Breast epithelium (tissue), 4 donors: Measurements from ENCODE around the gene PTDSS2. TPM values are rescaled to one million over a fixed set of nuclear protein-coding genes. Genes with fewer than 3 reads are reported as not detected.
A peak's percentile ranks its signal among the peaks of the same experiment; 100 is the strongest.

Experiments used
- DNase-seq, 2 donors: peaks; one replicate each; pipeline ENCODE4 v3.0.0-alpha.2; 2019; ENCODE audit warnings: low spot score in 2 of 2
- H3K27ac ChIP-seq, 2 donors: fragments of 200-600 bp; sonication (generic) in 1 of 2; one replicate each; pipeline ENCODE4 v1.5.1; 2016 to 2019; ENCODE audit warnings: mild to moderate bottlenecking in 1 of 2
- H3K27me3 ChIP-seq, 2 donors: fragments of 200-600 bp; sonication (generic) in 1 of 2; one replicate each; pipeline versions ENCODE4 v1.5.1 to v1.6.0; 2017 to 2019; ENCODE audit warnings: control low read depth in 1 of 2, mild to moderate bottlenecking in 1 of 2
- H3K36me3 ChIP-seq: fragments of 200-600 bp; one replicate; pipeline ENCODE4 v1.5.1; 2019
- H3K4me1 ChIP-seq, 2 donors: fragments of 200-600 bp; sonication (generic); one replicate each; pipeline ENCODE4 v1.5.1; 2016 to 2019; ENCODE audit warnings: control low read depth in 1 of 2
- H3K4me3 ChIP-seq, 3 donors: fragments of 200-600 bp; sonication (generic); 1 replicate in 2 of 3; 2 replicates in 1 of 3; pipeline ENCODE4 v1.5.1; 2016 to 2019; ENCODE audit warnings: mild to moderate bottlenecking in 3 of 3, moderate library complexity in 2 of 3
- H3K9me3 ChIP-seq, 2 donors: fragments of 200-600 bp; sonication (generic) in 1 of 2; one replicate each; pipeline ENCODE4 v1.5.1; 2016 to 2019; ENCODE audit warnings: control low read depth in 1 of 2
- CTCF ChIP-seq, 3 donors: fragments of 450-650 bp; IDR thresholded peaks; one replicate each; pipeline ENCODE4 v1.5.1; 2016 to 2017; ENCODE audit warnings: antibody characterized with exemption in 3 of 3, mild to moderate bottlenecking in 3 of 3, moderate library complexity in 3 of 3
- POLR2A ChIP-seq: fragments of 450-650 bp; IDR thresholded peaks from one replicate; pipeline ENCODE4 v1.6.1; 2016; ENCODE audit warnings: antibody characterized with exemption, mild to moderate bottlenecking, moderate library complexity
- POLR2AphosphoS5 ChIP-seq, 3 donors: sonication (generic); formaldehyde crosslinking; IDR thresholded peaks; one replicate each; pipeline ENCODE4 v1.6.1; 2017; ENCODE audit warnings: antibody characterized with exemption in 3 of 3
- intact Hi-C: fragments of 100-400 bp; cut with DNase I; formaldehyde crosslinking; loops from one replicate; pipeline ENCODE4 v1.15.1; 2023; ENCODE audit warnings: low total_unique reads
- total RNA-seq, 3 donors: library from RNA; depleted of rRNA; stranded (reverse); fragments of >200 nt; gene quantifications; one replicate each; pipeline ENCODE4 v1.1.0, GENCODE V29; 2016

The PTDSS2 gene
- total RNA-seq, 3 donors from 2014 or later: 23.8 to 53.7 (median 33.1) TPM

GRCh38 chr11:530960-531831 lies 81.1 kb downstream of the PTDSS2 start:
- intact Hi-C loops: no loop called here
- Histone ChIP-seq H3K27me3 (no peaks in the 10 kb centered on the region), H3K36me3 (no peaks in the 10 kb centered on the region), H3K4me3 (no peak overlapping the region), H3K27ac (no peak overlapping the region), H3K9me3 (no peaks in the 10 kb centered on the region), H3K4me1 (peaks cover 8 to 18% of the 10 kb centered on the region in 2 donors)
- TF ChIP-seq CTCF (IDR thresholded peaks at IDR 0.05) (no peak), POLR2A (no peak), POLR2AphosphoS5 (IDR thresholded peaks at IDR 0.05) (no peak)
- DNase-seq: no peak

- no peak for TF ChIP-seq POLR2AphosphoS5 (IDR thresholded peaks at IDR 0.05)
- no peak for TF ChIP-seq POLR2A
- no peak for TF ChIP-seq CTCF (IDR thresholded peaks at IDR 0.05)
- no peaks in the 10 kb centered on the region for H3K27me3 ChIP-seq
- H3K4me3 ChIP-seq: no peak overlapping the region
- H3K27ac ChIP-seq: no peak overlapping the region
- H3K4me1 ChIP-seq: peaks cover 8 to 18% of the 10 kb centered on the region in 2 donors
- no peak for DNase-seq
- intact Hi-C loops: no loop called here
- no peaks in the 10 kb centered on the region for H3K9me3 ChIP-seq
- no peaks in the 10 kb centered on the region for H3K36me3 ChIP-seq
Observed at GRCh38 chr11:531919-532526, 81.9 kb downstream of the PTDSS2 start.

DNA sequence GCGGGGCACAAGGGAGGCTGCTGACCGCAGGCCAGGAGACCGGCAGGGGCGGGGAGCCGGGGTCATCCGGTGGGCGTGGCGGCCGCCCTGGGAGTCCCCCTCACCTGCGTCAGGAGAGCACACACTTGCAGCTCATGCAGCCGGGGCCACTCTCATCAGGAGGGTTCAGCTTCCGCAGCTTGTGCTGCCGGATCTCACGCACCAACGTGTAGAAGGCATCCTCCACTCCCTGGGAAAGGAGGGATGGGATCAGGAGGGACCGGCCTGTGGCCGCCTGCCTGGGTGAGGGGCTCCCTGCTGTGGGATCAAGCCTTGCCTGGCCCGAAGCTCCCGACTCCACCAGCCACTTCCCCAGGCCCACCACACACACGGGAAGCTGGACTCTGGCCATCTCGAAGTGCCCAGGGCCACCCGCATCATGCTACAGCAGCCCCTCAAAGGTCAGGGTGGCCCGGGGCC lies 82.5 kb downstream of the PTDSS2 start:
- TF ChIP-seq POLR2AphosphoS5 (IDR thresholded peaks at IDR 0.05): no peak
- TF ChIP-seq POLR2A: no peak
- TF ChIP-seq CTCF (IDR thresholded peaks at IDR 0.05): no peak
- Histone ChIP-seq H3K27me3 (no peaks in the 10 kb centered on the region), H3K27ac (no peak overlapping the region), H3K36me3 (no peaks in the 10 kb centered on the region), H3K4me1 (peaks cover 8 to 18% of the 10 kb centered on the region in 2 donors), H3K9me3 (no peaks in the 10 kb centered on the region), H3K4me3 (no peak overlapping the region)
- intact Hi-C loops: no loop called here
- DNase-seq: no peak

DNA sequence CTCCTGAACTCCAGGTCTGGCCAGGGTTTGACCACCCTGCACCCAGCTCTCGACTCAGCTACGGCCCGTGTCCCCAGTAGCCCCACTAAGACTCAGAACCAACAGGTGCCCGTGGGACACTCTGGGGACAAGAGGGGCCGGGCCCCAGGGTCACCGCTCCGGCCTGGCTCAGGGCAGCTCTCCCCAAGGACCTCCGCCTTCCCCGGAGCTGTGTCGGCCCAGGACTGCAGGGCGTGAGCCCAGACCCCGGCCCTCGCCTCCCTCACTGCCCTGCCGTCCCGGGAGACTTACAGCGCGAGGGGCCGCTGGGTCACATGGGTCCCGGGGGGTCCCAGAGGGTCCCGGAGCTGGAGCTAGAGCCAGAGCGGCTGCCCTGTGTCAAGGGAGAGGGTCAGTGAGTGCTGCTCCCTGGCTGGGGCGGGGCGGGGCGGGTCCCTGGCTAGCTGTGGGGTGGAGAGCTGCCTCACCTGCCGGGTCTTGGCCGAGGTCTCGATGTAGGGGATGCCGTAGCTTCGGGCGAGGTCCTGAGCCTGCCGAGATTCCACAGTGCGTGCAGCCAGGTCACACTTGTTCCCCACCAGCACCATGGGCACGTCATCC lies 83.0 kb downstream of the PTDSS2 start:
- Histone ChIP-seq H3K9me3 (no peaks in the 10 kb centered on the region), H3K36me3 (no peaks in the 10 kb centered on the region), H3K4me1 (peaks cover 8 to 18% of the 10 kb centered on the region in 2 donors), H3K27ac (no peak overlapping the region), H3K4me3 (peak overlapping the region in 1 of 3 donors; percentile 74), H3K27me3 (no peaks in the 10 kb centered on the region)
- intact Hi-C loops: no loop called here
- DNase-seq: no peak
- TF ChIP-seq CTCF (IDR thresholded peaks at IDR 0.05): no peak
- TF ChIP-seq POLR2AphosphoS5 (IDR thresholded peaks at IDR 0.05): no peak
- no peak for TF ChIP-seq POLR2A
